ENCODE results near the gene ECEL1.

DNA sequence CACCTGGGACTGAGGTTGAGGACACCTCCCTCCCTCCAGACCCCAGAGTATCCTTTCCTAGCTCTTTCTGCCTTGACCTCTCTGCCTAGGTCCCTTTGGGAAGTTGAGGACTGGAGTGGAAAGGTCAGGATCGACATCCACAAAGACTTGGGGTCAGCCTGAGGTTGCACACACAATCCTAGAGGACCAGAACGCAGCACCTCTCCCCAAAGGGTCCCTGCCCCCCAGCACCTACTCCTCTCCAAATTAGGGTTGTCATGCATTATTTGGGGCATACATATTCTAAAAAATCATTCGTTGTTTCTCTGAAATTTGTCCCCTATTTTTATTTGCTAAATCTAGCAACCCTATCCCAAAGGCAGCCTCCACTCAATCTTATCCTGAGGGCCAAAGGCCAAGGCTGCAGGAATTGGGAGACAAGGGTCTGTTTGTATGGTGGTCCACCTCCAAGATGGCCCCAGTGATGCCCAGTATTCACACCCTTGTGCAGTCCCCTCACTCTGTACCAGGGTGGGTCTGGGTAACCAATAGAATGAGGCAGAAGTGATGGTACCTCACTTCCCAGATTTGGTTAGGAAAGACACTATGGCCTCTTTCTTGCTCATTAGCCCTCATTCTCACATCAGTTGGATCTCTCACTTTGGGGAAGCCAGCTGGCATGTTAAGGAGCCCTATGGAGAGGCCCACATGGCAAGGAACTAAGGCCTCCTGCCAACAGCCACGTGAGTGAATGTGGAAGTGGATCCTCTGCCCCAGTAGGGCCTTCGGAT lies 48.3 kb upstream of the ECEL1 start:
- TF ChIP-seq CTCF (IDR thresholded peaks at IDR 0.05): no peak
- TF ChIP-seq POLR2A (IDR thresholded peaks at IDR 0.05): no peak

Data from uterus (tissue), 2 donors.